HG03060 (cell line): ENCODE results near the gene RFX1.

Source experiments
- ATAC-seq: cut with Tn5 transposase; IDR thresholded peaks from one replicate; pipeline ENCODE4 v1.9.1; 2021; ENCODE audit warnings: low read depth, moderate number of reproducible peaks; ENCODE audit not compliant: unreplicated experiment

Gene RFX1

GRCh38 chr19:13997631-13997962 lies 8.5 kb downstream of the RFX1 start:
- no peak for ATAC-seq

DNA sequence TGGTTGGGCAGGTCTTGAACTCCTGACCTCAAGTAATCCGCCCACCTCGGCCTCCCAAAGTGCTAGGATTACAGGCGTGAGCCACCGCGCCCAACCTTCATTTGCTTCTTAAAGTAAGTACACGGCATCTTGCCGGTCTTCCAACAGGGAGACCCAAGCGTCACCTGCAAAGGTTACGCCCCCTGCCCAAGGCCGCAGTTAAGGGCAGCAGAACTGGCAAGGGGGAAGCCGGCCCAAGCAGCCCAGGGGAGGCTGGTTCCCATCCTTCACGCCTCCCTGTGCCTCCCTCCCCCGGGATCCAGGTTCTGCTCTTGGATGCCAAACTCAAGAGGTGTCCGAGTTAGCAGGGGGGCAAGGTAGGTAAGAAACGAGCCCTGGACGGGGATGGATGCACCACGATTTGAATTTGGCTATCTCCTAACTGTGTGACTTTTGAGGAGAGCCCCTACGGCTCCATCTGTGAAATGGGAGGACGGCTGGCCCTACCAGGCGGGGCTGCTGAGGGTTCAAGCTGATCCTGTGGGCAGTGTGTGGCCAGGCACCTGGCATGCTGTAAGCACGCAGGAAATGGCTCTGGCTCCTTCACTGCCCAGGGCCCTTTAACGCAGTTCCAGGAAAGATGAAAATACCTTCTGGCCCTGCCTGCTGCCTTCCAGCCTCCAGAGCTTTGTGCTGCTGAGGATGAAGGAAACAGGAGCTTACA lies 9.0 kb downstream of the RFX1 start:
- no peak for ATAC-seq

- ATAC-seq: no peak
Measured at GRCh38 chr19:13995878-13996765, 10.0 kb downstream of the RFX1 start.

GRCh38 chr19:13995017-13995728 lies 10.9 kb downstream of the RFX1 start:
- ATAC-seq: no peak

- ATAC-seq: no peak
Measured at GRCh38 chr19:13993590-13994300, 12.4 kb downstream of the RFX1 start.

- ATAC-seq: no peak
Measured at GRCh38 chr19:13992025-13992424, 14.1 kb downstream of the RFX1 start.

DNA sequence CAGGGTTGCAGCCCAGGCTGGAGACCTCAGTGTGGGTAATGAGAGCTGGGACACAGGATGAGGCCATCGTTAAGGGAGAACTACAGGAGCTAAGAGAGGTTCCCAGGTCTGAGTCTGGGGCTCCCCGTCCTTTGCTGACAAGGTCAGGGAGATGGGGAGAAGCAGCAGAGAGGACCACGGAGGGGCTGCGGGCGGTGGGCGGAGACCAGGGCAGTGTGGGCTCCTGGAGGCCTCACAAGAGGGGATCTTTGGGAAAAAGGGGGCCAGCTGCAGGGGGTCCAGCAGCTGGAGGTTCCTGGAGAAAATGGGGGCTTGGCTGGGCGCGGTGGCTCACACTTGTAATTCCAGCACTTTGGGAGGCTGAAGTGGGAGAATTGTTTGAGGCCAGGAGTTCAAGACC lies 16.0 kb downstream of the RFX1 start:
- ATAC-seq: no peak

DNA sequence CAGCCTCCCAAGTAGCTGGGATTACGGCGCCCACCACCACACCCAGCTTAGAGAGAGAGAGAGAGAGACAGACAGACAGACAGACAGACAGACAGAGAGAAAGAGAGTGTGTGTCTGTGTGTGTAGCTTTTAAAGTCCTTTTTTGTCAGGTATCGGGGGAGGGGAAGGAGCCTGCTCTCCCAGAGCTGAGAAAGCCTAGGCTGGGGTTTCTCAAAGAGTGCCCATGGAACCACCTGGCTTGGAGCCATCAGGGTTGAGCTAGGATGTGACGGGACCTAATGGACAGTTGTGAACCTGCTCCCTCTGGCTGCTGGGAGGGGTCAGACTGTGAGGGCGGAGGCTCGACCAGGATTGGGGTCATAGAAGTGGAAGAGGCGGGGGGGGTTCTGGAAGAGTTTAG lies 16.6 kb downstream of the RFX1 start:
- ATAC-seq: no peak

GRCh38 chr19:13987101-13987890 lies 18.8 kb downstream of the RFX1 start:
- ATAC-seq: no peak

GRCh38 chr19:13986348-13986904 lies 19.7 kb downstream of the RFX1 start:
- peak; percentile 53 for ATAC-seq

DNA sequence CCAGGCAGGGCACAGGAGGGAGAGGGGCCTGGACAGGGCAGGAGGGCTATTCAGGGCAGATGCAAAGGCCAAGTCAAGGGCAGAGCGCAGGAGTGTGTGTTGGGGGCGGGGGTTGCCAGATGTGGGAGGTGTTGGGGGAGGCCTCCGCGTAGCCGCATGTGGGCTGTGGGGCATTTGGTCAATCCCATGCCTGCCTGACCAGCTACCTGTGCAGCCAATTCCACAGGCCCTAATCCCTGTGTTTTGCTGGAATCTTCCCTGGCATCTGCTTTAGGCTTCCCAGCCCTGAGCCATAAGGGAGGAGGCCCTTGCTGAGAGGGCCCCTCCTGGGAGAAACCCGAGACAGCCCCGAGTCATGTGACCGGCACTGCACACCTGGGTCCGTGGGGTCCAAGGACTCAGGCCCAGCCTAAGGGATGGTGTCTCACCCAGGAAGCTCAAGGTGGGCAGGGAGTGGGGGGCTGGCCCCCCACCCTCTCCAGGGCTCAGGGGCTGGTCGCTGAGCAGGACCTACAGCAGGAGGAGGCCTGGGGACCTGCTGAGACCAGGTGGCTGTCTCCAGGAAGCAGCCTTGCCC lies 20.3 kb downstream of the RFX1 start:
- ATAC-seq: peak; percentile 14

DNA sequence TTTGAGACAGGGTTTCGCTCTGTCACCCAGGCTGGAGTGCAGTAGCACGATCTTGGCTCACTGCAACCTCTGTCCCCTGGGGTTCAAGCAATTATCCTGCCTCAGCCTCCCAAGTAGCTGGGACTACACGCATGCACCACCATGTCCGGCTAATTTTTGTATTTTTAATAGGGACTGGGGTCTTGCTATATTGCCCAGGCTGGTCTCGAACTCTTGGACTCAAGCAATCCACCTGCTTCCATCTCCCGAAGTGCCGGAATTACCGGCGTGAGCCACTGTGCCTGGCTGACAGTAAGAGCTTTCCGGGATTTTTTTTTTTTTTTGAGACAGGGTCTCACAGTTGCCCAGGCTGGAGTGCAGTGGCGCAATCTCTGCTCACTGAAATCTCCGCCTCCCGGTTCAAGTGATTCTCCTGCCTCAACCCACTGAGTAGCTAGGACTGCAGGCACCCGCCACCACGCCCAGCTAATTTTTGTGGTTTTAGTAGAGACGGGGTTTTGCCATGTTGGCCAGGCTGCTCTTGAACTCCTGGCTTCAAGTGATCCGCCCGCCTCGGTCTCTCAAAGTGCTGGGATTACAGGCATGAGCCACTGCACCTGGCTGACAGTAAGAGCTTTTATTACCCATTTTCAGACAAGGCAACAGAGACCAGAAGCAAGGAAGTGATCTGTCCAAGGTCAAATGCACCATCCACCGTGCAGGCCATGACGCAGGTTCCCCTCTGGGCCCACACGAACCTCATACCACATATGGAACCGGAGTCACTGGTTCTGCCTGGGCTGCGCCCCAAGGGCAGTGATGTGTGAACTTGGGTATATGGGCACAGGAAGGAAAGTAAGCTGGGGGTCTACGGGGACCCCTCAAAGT lies 21.0 kb downstream of the RFX1 start:
- ATAC-seq: no peak

DNA sequence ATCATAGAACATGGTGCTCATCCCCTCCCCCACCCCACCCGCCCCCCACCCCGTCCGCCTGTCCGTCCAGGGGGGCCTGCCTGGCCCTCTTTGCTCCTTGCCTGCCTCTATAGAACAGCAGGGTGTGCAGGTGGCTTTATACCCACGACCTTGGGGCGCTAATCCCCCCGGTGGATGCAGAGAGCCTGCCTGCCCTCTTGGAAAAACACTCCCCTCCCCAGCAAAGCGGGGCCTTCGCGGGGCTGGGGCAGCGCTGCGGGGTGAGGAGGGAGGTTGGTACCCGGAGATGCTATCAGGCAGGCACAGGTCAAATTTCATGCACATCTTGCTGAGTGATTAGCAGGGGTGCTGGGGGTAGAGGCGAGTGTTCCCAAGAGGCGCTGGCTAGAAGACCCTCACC lies 21.9 kb downstream of the RFX1 start:
- no peak for ATAC-seq

DNA sequence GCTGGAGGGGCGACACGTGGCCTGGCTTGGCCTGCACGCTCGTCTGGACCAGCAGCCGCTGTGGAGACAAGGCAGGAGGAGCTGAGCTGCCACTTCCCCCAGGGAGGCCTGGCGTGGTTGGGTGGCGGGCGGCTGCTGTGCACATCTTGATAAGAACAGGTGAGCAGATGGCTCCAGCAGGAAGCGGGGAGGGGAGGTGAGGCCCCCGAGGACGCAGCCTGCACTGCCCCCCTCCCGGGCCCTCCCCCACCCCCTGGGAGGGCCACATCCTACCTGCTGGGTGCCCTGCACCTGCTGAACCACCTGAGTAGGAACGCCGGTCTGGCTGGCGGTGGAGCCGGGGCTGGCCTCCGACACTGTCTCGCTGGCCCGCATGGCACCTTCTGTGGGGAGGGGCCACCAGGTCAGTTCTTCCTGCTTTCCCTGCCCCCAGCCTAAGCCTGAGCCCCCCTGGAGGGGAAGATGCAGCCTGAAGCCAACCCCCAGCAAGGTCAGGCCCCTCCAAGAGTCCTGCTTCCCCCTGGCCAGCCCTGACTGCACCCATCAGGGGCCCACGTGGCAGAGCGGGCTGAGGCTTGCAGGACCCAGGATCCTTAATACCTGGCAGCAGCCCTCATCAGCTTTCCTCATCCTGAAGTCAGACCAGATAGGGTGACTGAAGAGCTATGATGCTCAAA lies 22.8 kb downstream of the RFX1 start:
- no peak for ATAC-seq

- ATAC-seq: no peak
Measured at GRCh38 chr19:13982773-13983172, 23.3 kb downstream of the RFX1 start.

GRCh38 chr19:13981988-13982501 lies 24.1 kb downstream of the RFX1 start:
- no peak for ATAC-seq

DNA sequence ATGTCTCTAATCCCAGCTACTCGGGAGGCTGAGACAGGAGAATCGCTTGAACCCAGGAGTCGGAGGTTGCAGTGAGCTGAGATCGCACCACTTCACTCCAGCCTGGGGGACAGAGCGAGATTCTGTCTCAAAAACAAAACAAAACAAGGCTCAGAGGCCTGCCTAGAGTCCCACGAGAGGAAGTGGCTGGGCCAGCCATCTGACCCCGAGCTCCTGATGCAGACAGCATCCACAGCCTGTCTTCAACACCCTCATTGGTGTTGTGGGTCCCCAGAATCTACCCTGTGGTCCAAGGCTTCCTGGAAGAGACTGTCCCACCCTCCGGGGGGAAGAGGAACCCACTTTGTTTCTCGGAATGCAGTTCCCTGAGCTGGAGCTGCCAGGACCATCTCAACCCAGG lies 24.7 kb downstream of the RFX1 start:
- no peak for ATAC-seq

DNA sequence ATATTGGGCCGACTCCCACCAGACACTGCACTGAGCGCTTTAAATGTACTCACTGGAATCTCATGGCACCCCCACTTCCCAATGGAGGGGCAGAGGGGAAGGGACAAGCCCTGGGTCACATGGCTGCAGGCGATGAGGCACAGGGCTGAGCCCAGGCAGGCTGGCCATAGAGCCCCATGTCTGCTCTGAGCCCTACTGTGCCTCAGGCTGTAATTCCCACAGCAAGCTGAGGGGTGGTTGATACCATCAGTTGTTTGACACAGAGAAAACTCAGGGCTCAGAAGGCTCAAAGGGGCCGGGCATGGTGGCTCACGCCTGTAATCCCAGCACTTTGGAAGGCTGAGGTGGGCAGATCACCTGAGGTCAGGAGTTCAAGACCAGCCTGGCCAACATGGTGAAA lies 25.1 kb downstream of the RFX1 start:
- ATAC-seq: no peak
